DMS53 treated with DMSO at 0.1 percent for 48 hours (cell line): ENCODE results near the gene HDAC4.

Experiments used
- DNase-seq: peaks from one replicate; lab custom pipeline; 2025; ENCODE audit not compliant: unreplicated experiment; lab: John Stamatoyannopoulos, UW

The HDAC4 gene

GRCh38 chr2:239162141-239162821, 238.5 kb downstream of the HDAC4 start:
- DNase-seq, result no peak

- no peak for DNase-seq
These were observed 239.1 kb downstream of the HDAC4 start for GRCh38 chr2:239161711-239162140.

DNA sequence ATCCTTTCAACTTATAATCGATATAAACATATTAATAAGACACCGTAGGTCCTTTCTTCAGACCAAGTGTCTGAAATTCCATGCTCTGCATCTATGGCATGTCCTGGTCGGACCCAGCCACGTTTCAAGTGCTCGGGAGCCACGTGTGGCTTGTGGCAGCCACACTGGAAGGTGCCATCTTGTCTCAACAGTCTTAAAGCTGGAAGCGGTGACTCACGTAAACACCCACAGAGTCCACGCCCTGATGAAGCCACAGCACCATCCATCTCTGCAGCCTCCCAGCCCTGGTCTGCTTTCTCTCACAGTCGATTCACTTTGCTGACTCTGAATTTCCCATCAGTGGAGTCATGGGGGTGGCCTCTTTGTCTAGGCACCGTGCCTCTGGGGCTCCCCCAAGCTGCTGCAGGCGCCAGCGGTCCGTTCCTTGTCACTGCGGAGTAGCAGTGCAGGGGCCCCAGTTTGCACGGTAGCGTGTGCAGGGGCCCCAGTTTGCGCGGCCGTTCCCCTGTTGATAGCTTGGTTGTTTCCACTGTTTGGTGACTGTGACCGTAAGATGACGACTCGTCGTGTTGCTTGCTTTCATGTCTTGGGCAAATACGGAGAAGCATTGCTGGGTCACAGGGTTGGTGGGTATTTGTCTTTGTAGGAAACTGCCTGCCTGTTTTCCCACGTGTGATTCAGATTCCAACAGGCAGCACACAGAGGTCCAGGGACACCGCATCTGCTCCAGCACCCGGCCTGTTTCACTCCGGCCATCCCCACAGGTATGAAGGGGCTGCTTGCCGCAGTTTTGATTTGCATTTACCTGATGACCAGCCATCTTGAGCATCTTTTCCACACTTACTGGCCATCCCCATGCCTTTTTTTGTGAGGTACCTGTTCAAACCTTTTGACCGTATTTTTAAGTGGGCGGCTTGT, 240.3 kb downstream of the HDAC4 start:
- DNase-seq, result no peak

- no peak for DNase-seq
These were observed 241.3 kb downstream of the HDAC4 start for GRCh38 chr2:239159476-239159911.

DNA sequence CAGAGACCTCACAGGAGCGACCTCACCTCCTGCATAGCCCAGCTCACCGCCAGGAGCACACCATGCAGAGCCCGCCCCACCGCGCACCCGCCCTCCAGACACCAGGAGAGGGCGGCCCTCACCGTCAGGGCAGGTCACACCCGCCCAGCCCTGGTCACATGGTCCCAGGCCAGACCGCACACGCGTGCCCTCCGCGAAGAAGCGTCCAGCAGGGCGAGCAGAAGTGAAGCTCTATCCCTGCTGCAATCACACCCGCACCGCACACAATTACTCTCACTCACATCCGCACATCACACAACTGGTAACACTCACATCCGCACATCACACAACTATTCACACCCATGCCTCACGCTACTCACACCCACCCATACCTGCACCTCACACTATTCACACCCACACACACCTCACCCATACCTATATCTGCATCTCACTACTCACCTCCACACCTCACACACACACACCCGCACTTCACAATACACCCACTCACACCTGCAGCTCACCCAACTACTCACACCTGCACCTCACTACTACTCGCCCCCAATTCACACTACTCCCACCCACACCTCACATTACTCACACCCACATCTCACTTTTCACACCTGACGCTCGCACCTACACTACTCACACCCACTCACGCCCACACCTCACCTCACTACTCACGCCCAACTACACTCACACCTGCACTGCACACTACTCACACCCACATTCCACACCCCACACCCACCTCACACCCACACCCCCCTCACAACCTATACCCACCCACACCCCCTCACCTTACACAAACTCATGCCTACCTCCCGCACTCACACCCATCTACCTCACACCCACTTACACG, 242.0 kb downstream of the HDAC4 start:
- no peak for DNase-seq

DNA sequence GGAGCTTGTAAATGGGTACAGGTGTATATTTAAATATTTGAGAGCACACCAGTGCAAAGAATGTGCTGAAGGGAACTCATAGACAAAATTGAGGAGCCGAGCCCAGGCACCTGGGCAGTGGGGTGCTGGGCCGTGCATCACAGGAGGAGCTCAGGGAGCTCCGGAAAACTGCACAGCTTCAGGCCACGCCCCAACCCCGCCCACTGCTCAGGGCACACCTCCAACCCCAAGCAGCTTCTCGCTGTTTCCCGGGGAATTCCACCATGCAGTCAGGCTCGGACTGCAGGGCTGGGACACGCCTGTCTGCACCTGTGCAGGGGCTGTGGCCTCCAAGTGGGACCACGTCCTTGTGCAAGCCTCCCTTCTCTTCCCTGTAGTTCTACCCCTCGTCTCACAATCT, 243.0 kb downstream of the HDAC4 start:
- no peak for DNase-seq

- no peak for DNase-seq
These were observed 243.6 kb downstream of the HDAC4 start for GRCh38 chr2:239157269-239157668.

DNA sequence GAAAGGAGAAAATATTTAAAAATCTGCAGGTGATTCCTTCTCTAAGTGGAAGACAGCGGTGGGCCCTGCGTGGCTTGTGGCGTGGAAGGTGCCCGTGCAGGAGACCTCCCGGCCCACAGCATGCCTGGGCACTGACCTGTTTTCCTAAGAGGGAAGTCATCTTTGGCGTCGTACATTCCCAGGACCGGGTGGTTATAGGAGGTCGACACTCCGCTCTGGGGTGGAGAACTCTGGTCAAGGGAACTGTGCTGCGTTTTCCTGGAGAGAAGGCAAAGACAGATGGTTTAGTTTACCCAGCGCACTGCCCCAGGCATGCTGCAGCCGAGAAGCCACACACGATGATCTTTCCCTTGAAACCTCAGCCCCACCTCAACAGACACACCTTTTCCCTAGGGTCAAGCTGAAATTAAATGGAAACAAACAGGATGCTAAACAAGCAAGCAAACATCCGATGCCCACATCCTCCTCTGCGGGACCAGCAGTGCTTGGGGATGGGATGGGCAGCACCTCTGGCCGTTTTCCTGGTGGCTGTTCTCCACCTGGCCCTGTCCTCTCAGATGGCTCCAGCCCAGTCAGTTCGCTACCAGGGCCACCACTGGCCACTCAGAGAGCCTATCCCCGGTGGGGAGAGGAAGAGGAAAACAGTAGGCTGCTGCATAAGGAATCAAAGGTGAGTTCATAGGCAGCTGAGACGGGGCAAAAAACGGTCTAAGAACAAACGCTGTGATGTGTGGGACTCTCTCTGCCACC, 244.1 kb downstream of the HDAC4 start:
- no peak for DNase-seq

GRCh38 chr2:239155806-239156480, 244.9 kb downstream of the HDAC4 start:
- DNase-seq, result no peak

DNA sequence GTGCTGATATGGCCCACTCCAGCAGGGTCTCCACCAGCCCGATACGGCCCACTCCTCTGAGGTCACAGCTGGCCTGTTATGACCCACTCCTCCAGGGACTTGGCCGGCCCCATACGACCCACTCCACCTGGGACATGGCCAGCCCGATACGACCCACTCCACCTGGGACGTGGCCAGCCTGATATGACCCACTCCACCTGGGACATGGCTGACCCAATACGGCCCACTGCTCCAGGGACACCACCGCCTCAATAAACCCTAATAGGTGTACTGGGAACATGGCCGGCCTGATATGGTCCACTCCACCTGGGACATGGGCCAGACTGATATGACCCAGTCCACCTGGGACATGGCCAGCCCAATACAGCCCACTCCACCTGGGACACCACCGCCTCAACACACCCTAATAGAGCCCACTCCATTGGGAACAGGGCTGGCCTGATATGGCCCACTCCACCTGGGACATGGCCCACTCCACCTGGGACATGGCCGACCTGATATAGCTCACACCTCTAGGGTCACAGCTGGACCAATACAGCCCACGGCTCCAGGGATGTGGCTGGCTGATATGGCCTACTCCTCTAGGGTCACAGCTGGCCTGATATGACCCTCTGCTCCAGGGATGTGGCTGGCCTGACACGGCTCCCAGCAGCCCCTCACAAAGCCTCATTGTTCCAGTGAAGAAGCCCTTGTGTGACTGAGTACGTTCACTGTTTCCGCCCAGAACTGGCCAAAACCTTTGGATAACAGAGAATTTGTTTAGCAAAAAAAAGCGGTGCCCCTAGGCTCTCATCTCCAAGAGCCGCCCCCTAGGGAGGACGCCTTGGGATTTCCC, 245.6 kb downstream of the HDAC4 start:
- no peak for DNase-seq

- no peak for DNase-seq
These were observed 246.8 kb downstream of the HDAC4 start for GRCh38 chr2:239153806-239154591.

DNA sequence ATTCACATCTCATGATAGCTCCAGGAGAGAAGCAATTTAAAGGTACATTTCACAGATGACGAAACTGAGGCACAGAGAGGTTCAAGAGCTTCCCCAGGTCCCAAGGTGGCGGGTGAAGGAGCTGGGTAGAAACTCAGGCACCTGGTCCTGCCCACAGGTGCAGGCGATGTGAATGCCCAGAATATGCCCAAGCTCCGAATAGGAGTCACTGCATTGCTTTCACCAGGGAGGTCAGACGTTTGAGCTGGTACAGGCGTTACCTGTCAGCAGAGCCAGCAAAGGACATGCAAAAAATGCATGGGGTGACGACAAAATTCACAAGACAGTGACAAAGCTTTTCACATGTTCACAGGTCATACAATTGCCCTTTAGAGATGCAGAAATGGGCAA, 247.9 kb downstream of the HDAC4 start:
- no peak for DNase-seq

GRCh38 chr2:239152239-239152915, 248.4 kb downstream of the HDAC4 start:
- no peak for DNase-seq

- DNase-seq, result no peak
These were observed 249.4 kb downstream of the HDAC4 start for GRCh38 chr2:239151201-239152131.

DNA sequence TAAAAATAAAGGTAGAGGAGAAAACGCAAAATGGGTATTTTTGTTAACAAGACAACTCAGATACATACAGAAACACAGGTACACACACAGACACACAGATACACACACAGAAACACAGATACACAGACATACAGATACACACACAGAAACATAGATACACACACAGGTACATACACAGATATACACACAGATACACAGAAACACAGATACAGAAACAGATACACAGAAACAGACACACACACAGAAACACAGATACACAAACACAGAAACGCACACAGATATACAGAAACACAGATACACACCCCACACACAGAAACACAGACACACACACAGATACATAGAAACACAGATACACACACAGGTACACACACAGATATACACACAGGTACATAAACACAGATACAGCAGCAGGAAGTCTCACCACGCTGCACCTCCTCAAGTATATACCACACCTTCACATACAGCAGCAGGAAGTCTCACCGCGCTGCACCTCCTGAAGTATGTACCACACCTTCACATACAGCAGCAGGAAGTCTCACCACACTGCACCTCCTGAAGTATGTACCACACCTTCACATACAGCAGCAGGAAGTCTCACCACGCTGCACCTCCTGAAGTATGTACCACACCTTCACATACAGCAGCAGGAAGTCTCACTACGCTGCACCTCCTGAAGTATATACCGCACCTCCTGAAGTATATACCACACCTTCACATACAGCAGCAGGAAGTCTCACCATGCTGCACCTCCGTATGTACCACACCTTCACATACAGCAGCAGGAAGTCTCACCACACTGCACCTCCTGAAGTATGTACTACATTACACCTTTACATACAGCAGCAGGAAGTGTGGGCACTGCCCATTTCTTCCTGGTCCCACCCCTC, 250.5 kb downstream of the HDAC4 start:
- DNase-seq, result no peak

DNA sequence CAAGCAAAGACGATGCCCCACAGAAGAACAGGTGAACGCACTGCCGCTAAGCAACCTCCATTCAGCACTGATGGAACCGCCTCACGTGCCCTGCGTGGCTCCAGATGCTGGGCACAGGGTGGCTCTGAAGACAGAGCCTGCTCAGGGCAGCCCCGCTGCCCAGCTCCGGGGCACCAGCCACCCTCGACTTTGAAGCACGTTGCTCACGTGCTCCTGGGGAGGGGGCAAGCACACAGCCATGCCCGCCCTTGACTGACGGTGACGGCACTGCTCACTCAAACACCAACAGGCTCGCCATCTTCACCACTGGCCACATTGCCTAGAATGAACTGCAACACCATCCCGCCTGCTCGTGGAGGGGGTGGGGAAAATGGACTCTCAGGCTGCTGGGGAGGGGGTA, 251.3 kb downstream of the HDAC4 start:
- DNase-seq, result no peak
